ENCODE measurements around the gene PIF1. TPM values are rescaled to one million over a fixed set of nuclear protein-coding genes. Genes with fewer than 3 reads are reported as not detected.
A peak's percentile ranks its signal among the peaks of the same experiment; 100 is the strongest.
"Not testable (repeated sequence)": the region's sequence is repeated elsewhere in the genome, so short reads cannot be mapped to it uniquely, and the experiment has no call there.

PIF1 gene
- total and polyA plus RNA-seq, 2 of the 4 experiments (the other 2 are of a cell fraction) = 3.9 to 19.9 TPM

DNA sequence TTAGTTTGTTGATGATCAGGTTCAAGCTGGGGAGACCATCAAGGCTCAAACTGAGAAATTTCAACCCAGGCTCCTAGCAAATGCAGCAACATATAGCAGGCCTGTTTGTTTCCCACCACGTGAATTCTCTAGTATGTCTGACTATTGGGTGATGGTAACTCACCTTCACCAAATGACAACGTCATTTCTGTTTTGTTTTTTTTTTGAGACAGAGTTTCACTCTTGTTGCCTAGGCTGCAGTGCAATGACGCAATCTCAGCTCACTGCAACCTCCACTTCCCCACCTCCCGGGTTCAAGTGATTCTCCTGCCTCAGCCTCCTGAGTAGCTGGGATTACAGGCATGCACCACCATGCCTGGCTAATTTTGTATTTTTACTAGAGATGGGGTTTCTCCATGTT lies 10.5 kb downstream of the PIF1 start:
- H3K56ac ChIP-seq (ENCODE audit: extremely low read depth, insufficient read depth, low read length); H2AK9ac ChIP-seq (replicated peaks; ENCODE audit: low read depth, low read length, poor library complexity); intact Hi-C loops (cut with micrococcal nuclease); H3K4me3 ChIP-seq (ENCODE audit: insufficient read depth, low read depth, low read length); dilution Hi-C loops (cut with HindIII; ENCODE audit: low sequenced_read_pairs, unreplicated experiment); H3K79me1 ChIP-seq (ENCODE audit: low read depth in 1 of 2, low read length in 2 of 2); H3K4me1 ChIP-seq (ENCODE audit: control insufficient read depth, insufficient read depth, low read length); H2AFZ ChIP-seq (replicated peaks; ENCODE audit: low read length, poor library complexity); H2BK5ac ChIP-seq (ENCODE audit: low read depth, low read length, poor library complexity, severe bottlenecking); H3K36me3 ChIP-seq (ENCODE audit: control insufficient read depth, insufficient read depth, low read length); H3K27me3 ChIP-seq (ENCODE audit: control insufficient read depth, insufficient read depth, low read length); H4K5ac ChIP-seq (ENCODE audit: low read depth, low read length); H2AK5ac ChIP-seq (ENCODE audit: low read depth, low read length); H4K20me1 ChIP-seq (ENCODE audit: insufficient read depth, low read length); ATAC-seq (ENCODE audit: low read depth); H3K18ac ChIP-seq (ENCODE audit: low read depth, low read length); H2BK20ac ChIP-seq (ENCODE audit: low read depth, low read length); H2BK15ac ChIP-seq (ENCODE audit: low read depth, low read length); H3K27ac ChIP-seq (ENCODE audit: insufficient read depth, low read length); H3K23ac ChIP-seq (ENCODE audit: low read depth, low read length); H3K4me2 ChIP-seq (ENCODE audit: low read depth, low read length); H4K8ac ChIP-seq (ENCODE audit: low read depth in 2 of 2, low read length in 2 of 2); H2BK120ac ChIP-seq (ENCODE audit: low read depth, low read length); H3K14ac ChIP-seq (replicated peaks; ENCODE audit: low read depth, low read length); H3K4ac ChIP-seq (ENCODE audit: low read depth, low read length); H3K9me1 ChIP-seq (ENCODE audit: insufficient read depth, low read length); DNase-seq; H4K91ac ChIP-seq (ENCODE audit: insufficient read depth, low read depth, low read length); BruUV-seq (replicated peaks); H3K9me3 ChIP-seq (ENCODE audit: control insufficient read depth, insufficient read depth, low read length); H3K9ac ChIP-seq (ENCODE audit: low read depth, low read length); POLR2A ChIA-PET (ENCODE audit: unreplicated experiment): not testable (repeated sequence)
- TF ChIP-seq CEBPB (IDR thresholded peaks at IDR 0.05; ENCODE audit: low read depth, low read length) = peak; percentile 67
- no CpG with 5 or more reads among the region's 4 CpGs for WGBS, 2 experiments (ENCODE audit: extremely low coverage in 2 of 2, insufficient read length in 1 of 2)
- CTCF ChIA-PET = interaction anchor here (0.6 kb wide), 1 partner anchor 571 kb away, joined by 5 read pairs; no protein-coding TSS in a partner anchor
- in situ Hi-C loops (cut with MboI; ENCODE audit: low sequenced_read_pairs) = loop anchor here (5.0 kb wide), 1 partner anchor 83 kb away; no protein-coding TSS in a partner anchor

DNA sequence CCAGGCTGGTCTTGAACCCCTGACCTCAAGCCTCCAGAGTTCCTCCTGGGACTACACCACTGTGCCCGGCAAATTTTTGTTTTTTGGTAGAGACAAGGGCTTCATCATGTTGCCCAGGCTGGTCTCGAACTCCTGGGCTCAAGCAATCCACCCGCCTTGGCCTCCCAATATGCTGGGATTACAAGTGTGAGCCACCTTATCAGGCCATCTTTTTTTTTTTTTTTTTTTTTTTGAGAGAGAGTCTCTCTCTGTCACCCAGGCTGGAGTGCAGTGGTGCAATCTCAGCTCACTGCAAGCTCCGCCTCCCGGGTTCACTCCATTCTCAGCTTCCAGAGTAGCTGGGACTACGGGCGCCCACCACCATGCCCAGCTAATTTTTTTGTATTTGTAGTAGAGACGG lies 11.2 kb downstream of the PIF1 start:
- H3K4ac ChIP-seq (ENCODE audit: low read depth, low read length); dilution Hi-C loops (cut with HindIII; ENCODE audit: low sequenced_read_pairs, unreplicated experiment); H3K4me1 ChIP-seq (ENCODE audit: control insufficient read depth, insufficient read depth, low read length); H3K18ac ChIP-seq (ENCODE audit: low read depth, low read length); H3K9me1 ChIP-seq (ENCODE audit: insufficient read depth, low read length); intact Hi-C loops (cut with micrococcal nuclease); H3K23ac ChIP-seq (ENCODE audit: low read depth, low read length); H3K9me3 ChIP-seq (ENCODE audit: control insufficient read depth, insufficient read depth, low read length); H3K9ac ChIP-seq (ENCODE audit: low read depth, low read length); H2AK9ac ChIP-seq (replicated peaks; ENCODE audit: low read depth, low read length, poor library complexity); H3K27ac ChIP-seq (ENCODE audit: insufficient read depth, low read length); H3K56ac ChIP-seq (ENCODE audit: extremely low read depth, insufficient read depth, low read length); H3K79me1 ChIP-seq (ENCODE audit: low read depth in 1 of 2, low read length in 2 of 2); H3K36me3 ChIP-seq (ENCODE audit: control insufficient read depth, insufficient read depth, low read length); H3K14ac ChIP-seq (replicated peaks; ENCODE audit: low read depth, low read length); H4K20me1 ChIP-seq (ENCODE audit: insufficient read depth, low read length); H2AFZ ChIP-seq (replicated peaks; ENCODE audit: low read length, poor library complexity); H4K8ac ChIP-seq (ENCODE audit: low read depth in 2 of 2, low read length in 2 of 2); H3K27me3 ChIP-seq (ENCODE audit: control insufficient read depth, insufficient read depth, low read length); H3K4me2 ChIP-seq (ENCODE audit: low read depth, low read length); ATAC-seq (ENCODE audit: low read depth); DNase-seq; H4K5ac ChIP-seq (ENCODE audit: low read depth, low read length); H2BK120ac ChIP-seq (ENCODE audit: low read depth, low read length); BruUV-seq (replicated peaks); H2AK5ac ChIP-seq (ENCODE audit: low read depth, low read length); H3K4me3 ChIP-seq (ENCODE audit: insufficient read depth, low read depth, low read length); POLR2A ChIA-PET (ENCODE audit: unreplicated experiment); H2BK5ac ChIP-seq (ENCODE audit: low read depth, low read length, poor library complexity, severe bottlenecking); H2BK20ac ChIP-seq (ENCODE audit: low read depth, low read length); H4K91ac ChIP-seq (ENCODE audit: insufficient read depth, low read depth, low read length); H2BK15ac ChIP-seq (ENCODE audit: low read depth, low read length): not testable (repeated sequence)
- in situ Hi-C loops (cut with MboI; ENCODE audit: low sequenced_read_pairs) = loop anchor here (5.0 kb wide), 1 partner anchor 82 kb away; no protein-coding TSS in a partner anchor
- WGBS, 2 experiments (ENCODE audit: extremely low coverage in 2 of 2, insufficient read length in 1 of 2) = no CpG with 5 or more reads among the region's 8 CpGs
- CTCF ChIA-PET = interaction anchor here (0.6 kb wide), 1 partner anchor 570 kb away, joined by 5 read pairs; no protein-coding TSS in a partner anchor

All from IMR-90 (cell line).